ENCODE data around the gene SUZ12.
A peak's percentile ranks its signal among the peaks of the same experiment; 100 is the strongest.

Gene SUZ12

GRCh38 chr17:32007463-32008298 is 70.9 kb downstream of the SUZ12 start (continued):
- TF ChIP-seq INSM2 (tag by site-specific recombination; IDR thresholded peaks at IDR 0.05) = no peak; the same call in 1 of the 2 replicates
- TF ChIP-seq ZNF768 (tag by site-specific recombination; IDR thresholded peaks at IDR 0.05) = no peak
- TF ChIP-seq ZNF600 (tag by site-specific recombination; IDR thresholded peaks at IDR 0.05) = peak; percentile 86
- no peak for TF ChIP-seq ZNF747 (tag by site-specific recombination; IDR thresholded peaks at IDR 0.05)
- peak; percentile 21; the same call in 1 of the 2 replicates for TF ChIP-seq KLF1 (tag by site-specific recombination; IDR thresholded peaks at IDR 0.05)
- 0 out of 2 replicates have a peak, but pooled peaks have one; percentile 29 for TF ChIP-seq EGR2 (tag by site-specific recombination; IDR thresholded peaks at IDR 0.05; ENCODE audit: low read depth)
- TF ChIP-seq SCRT1 (tag by site-specific recombination; IDR thresholded peaks at IDR 0.05; ENCODE audit: borderline replicate concordance) = no peak
- TF ChIP-seq ZNF354C (tag by site-specific recombination; IDR thresholded peaks at IDR 0.05; ENCODE audit: borderline replicate concordance, low read depth) = no peak
- no peak for TF ChIP-seq ZNF280C (tag by site-specific recombination; IDR thresholded peaks at IDR 0.05)
- no peak for TF ChIP-seq ZNF529 (tag by site-specific recombination; IDR thresholded peaks at IDR 0.05; ENCODE audit: insufficient replicate concordance)
- no peak for TF ChIP-seq SCRT2 (tag by site-specific recombination; IDR thresholded peaks at IDR 0.05)
- TF ChIP-seq ZNF223 (tag by site-specific recombination; IDR thresholded peaks at IDR 0.05) = no peak
- TF ChIP-seq GLIS1 (tag by site-specific recombination; IDR thresholded peaks at IDR 0.05) = no peak
- TF ChIP-seq KLF8 (tag by site-specific recombination; IDR thresholded peaks at IDR 0.05) = peak; percentile 58; the same call in 1 of the 2 replicates
- TF ChIP-seq, protein P1, sequence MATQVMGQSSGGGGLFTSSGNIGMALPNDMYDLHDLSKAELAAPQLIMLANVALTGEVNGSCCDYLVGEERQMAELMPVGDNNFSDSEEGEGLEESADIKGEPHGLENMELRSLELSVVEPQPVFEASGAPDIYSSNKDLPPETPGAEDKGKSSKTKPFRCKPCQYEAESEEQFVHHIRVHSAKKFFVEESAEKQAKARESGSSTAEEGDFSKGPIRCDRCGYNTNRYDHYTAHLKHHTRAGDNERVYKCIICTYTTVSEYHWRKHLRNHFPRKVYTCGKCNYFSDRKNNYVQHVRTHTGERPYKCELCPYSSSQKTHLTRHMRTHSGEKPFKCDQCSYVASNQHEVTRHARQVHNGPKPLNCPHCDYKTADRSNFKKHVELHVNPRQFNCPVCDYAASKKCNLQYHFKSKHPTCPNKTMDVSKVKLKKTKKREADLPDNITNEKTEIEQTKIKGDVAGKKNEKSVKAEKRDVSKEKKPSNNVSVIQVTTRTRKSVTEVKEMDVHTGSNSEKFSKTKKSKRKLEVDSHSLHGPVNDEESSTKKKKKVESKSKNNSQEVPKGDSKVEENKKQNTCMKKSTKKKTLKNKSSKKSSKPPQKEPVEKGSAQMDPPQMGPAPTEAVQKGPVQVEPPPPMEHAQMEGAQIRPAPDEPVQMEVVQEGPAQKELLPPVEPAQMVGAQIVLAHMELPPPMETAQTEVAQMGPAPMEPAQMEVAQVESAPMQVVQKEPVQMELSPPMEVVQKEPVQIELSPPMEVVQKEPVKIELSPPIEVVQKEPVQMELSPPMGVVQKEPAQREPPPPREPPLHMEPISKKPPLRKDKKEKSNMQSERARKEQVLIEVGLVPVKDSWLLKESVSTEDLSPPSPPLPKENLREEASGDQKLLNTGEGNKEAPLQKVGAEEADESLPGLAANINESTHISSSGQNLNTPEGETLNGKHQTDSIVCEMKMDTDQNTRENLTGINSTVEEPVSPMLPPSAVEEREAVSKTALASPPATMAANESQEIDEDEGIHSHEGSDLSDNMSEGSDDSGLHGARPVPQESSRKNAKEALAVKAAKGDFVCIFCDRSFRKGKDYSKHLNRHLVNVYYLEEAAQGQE (tag by site-specific recombination; IDR thresholded peaks at IDR 0.05) = no peak
- peak; percentile 38 for TF ChIP-seq ZNF629 (tag by site-specific recombination; IDR thresholded peaks at IDR 0.05)
- TF ChIP-seq MYNN (tag by site-specific recombination; IDR thresholded peaks at IDR 0.05; ENCODE audit: borderline replicate concordance) = no peak
- no peak for TF ChIP-seq ZNF707 (tag by site-specific recombination; IDR thresholded peaks at IDR 0.05)
- no peak for TF ChIP-seq KLF16 (tag by site-specific recombination; IDR thresholded peaks at IDR 0.05)
- no peak for TF ChIP-seq SETDB1 (IDR thresholded peaks at IDR 0.05; ENCODE audit: insufficient read length, low read length)
- no peak for TF ChIP-seq BCL11B (tag by site-specific recombination; IDR thresholded peaks at IDR 0.05; ENCODE audit: low read depth)
- no peak for TF ChIP-seq ZNF510 (tag by site-specific recombination; IDR thresholded peaks at IDR 0.05; ENCODE audit: insufficient replicate concordance)
- no peak for TF ChIP-seq RBAK (tag by site-specific recombination; IDR thresholded peaks at IDR 0.05)
- peak; percentile 64 for TF ChIP-seq MZF1 (tag by site-specific recombination; IDR thresholded peaks at IDR 0.05; ENCODE audit: borderline replicate concordance)
- TF ChIP-seq ELK4 (IDR thresholded peaks at IDR 0.05; ENCODE audit: borderline replicate concordance, low read depth, low read length) = no peak
- TF ChIP-seq ZNF76 (tag by site-specific recombination; IDR thresholded peaks at IDR 0.05; ENCODE audit: borderline replicate concordance, low read depth) = no peak
- no peak for TF ChIP-seq ZNF571 (tag by site-specific recombination; IDR thresholded peaks at IDR 0.05)
- TF ChIP-seq ZNF548 (tag by site-specific recombination; IDR thresholded peaks at IDR 0.05) = no peak
- TF ChIP-seq ZNF394 (tag by site-specific recombination; IDR thresholded peaks at IDR 0.05; ENCODE audit: borderline replicate concordance) = peak; percentile 98
- TF ChIP-seq ZNF560 (tag by site-specific recombination; IDR thresholded peaks at IDR 0.05; ENCODE audit: borderline replicate concordance) = no peak
- TF ChIP-seq ZNF155 (tag by site-specific recombination; IDR thresholded peaks at IDR 0.05) = no peak
